Lower leg skin (tissue), 3 donors: ENCODE measurements around the gene RGS18.

ENCODE experiments used
- CTCF ChIP-seq, 3 donors: fragments of 450-650 bp; IDR thresholded peaks; one replicate each; pipeline ENCODE4 v1.5.1; 2016; ENCODE audit warnings: antibody characterized with exemption in 3 of 3, mild to moderate bottlenecking in 3 of 3, moderate library complexity in 2 of 3
- POLR2A ChIP-seq, 2 donors: fragments of 450-650 bp; IDR thresholded peaks; one replicate each; pipeline ENCODE4 v1.6.1; 2016 to 2017; ENCODE audit warnings: antibody characterized with exemption in 2 of 2, mild to moderate bottlenecking in 1 of 2, moderate library complexity in 1 of 2

- TF ChIP-seq CTCF (IDR thresholded peaks at IDR 0.05) (no peak), POLR2A (IDR thresholded peaks at IDR 0.05) (no peak)
Observed at GRCh38 chr1:192235127-192235526, 76.9 kb downstream of the RGS18 start.
